Activated CD4-positive, CD25-positive, alpha-beta regulatory T cell treated with anti-CD3 and anti-CD28 coated beads, Interleukin-2, amount 50 U/mL, for 24 hours (primary cell): ENCODE data around the gene ZNF593.

ENCODE experiments used
- ATAC-seq, 2 donors: fragments of 150-1000 bp; cut with Tn5 transposase; one replicate each; pipeline ENCODE4 v1.10.0; 2021; ENCODE audit warnings: mild to moderate bottlenecking in 1 of 2, moderate library complexity in 1 of 2

The ZNF593 gene

GRCh38 chr1:26171084-26172072 is 1.7 kb downstream of the ZNF593 start, which contains the start of gene ZNF593OS:
TSS of gene ZNF593OS (minus strand) at chr1:26171832. CDS start at chr1:26171661, 171 bp downstream.
- no peak for ATAC-seq

GRCh38 chr1:26175346-26175745 is 5.6 kb downstream of the ZNF593 start:
- ATAC-seq, result no peak

- ATAC-seq, result peak in 1 of 2 donors; percentile 39
Observed at GRCh38 chr1:26177182-26177684, 7.5 kb downstream of the ZNF593 start, which contains the start of gene CNKSR1. TSS of gene CNKSR1 (plus strand) at chr1:26177491. CDS start at chr1:26177548, 57 bp downstream.

- ATAC-seq, result no peak
Observed at GRCh38 chr1:26180010-26180506, 10.3 kb downstream of the ZNF593 start.

GRCh38 chr1:26181586-26182382 is 12.1 kb downstream of the ZNF593 start:
- ATAC-seq, result peak; percentile 92 to 93

- no peak for ATAC-seq
Observed at GRCh38 chr1:26182383-26182696, 12.6 kb downstream of the ZNF593 start.

GRCh38 chr1:26184086-26184485 is 14.4 kb downstream of the ZNF593 start:
- no peak for ATAC-seq

- ATAC-seq, result no peak
Observed at GRCh38 chr1:26184883-26185282, 15.2 kb downstream of the ZNF593 start.

GRCh38 chr1:26187882-26188281 is 18.2 kb downstream of the ZNF593 start:
- no peak for ATAC-seq

GRCh38 chr1:26188477-26188876 is 18.8 kb downstream of the ZNF593 start:
- no peak for ATAC-seq

GRCh38 chr1:26189331-26189730 is 19.6 kb downstream of the ZNF593 start:
- ATAC-seq, result no peak

GRCh38 chr1:26189751-26190275 is 20.1 kb downstream of the ZNF593 start:
- ATAC-seq, result no peak

GRCh38 chr1:26190373-26190987 is 20.8 kb downstream of the ZNF593 start, which contains the start of gene CATSPER4:
TSS of gene CATSPER4 (plus strand) at chr1:26190602. CDS start at chr1:26190628, 26 bp downstream.
- no peak for ATAC-seq

GRCh38 chr1:26191739-26192138 is 22.0 kb downstream of the ZNF593 start:
- no peak for ATAC-seq

GRCh38 chr1:26195805-26196204 is 26.1 kb downstream of the ZNF593 start:
- ATAC-seq, result no peak

- no peak for ATAC-seq
Observed at GRCh38 chr1:26197301-26197700, 27.6 kb downstream of the ZNF593 start.

- ATAC-seq, result no peak
Observed at GRCh38 chr1:26197813-26198212, 28.1 kb downstream of the ZNF593 start.

- ATAC-seq, result no peak
Observed at GRCh38 chr1:26200413-26200812, 30.7 kb downstream of the ZNF593 start.

GRCh38 chr1:26203642-26204318 is 34.1 kb downstream of the ZNF593 start:
- ATAC-seq, result no peak

GRCh38 chr1:26210147-26210870 is 40.6 kb downstream of the ZNF593 start:
- ATAC-seq, result no peak

- ATAC-seq, result no peak
Observed at GRCh38 chr1:26212726-26213125, 43.0 kb downstream of the ZNF593 start.
